Measurements from ENCODE around the gene FOXN3.

DNA sequence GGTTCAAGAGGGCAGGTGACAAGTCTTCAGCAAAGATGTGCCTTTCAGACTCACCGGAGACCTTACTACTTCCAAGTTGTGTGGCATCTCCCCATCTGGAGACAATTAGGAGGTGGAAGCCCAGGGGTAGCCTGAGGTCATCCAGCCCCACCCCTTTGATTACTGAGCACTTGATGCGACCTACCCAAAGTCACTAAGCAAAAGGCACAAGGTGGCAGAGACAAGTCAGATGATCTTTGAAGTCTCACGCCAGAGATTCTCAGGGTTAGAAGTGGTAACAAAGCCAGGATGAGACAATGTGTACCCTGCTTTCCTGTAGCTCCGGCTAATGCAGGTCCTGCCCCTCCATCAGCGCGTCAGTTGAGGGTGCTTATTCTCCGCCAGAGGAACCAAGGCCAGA, 1.4 kb upstream of the FOXN3 start:
- no peak for TF ChIP-seq POLR2A (IDR thresholded peaks at IDR 0.05)
- TF ChIP-seq, protein P1, sequence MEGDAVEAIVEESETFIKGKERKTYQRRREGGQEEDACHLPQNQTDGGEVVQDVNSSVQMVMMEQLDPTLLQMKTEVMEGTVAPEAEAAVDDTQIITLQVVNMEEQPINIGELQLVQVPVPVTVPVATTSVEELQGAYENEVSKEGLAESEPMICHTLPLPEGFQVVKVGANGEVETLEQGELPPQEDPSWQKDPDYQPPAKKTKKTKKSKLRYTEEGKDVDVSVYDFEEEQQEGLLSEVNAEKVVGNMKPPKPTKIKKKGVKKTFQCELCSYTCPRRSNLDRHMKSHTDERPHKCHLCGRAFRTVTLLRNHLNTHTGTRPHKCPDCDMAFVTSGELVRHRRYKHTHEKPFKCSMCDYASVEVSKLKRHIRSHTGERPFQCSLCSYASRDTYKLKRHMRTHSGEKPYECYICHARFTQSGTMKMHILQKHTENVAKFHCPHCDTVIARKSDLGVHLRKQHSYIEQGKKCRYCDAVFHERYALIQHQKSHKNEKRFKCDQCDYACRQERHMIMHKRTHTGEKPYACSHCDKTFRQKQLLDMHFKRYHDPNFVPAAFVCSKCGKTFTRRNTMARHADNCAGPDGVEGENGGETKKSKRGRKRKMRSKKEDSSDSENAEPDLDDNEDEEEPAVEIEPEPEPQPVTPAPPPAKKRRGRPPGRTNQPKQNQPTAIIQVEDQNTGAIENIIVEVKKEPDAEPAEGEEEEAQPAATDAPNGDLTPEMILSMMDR (IDR thresholded peaks at IDR 0.05 in 8 of 11, conservative IDR thresholded peaks at IDR 0.05 in 3 of 11), result no peak
